Measurements from ENCODE around the gene AGPAT1. TPM values are rescaled to one million over a fixed set of nuclear protein-coding genes. Genes with fewer than 3 reads are reported as not detected.

AGPAT1 gene
- total and polyA plus RNA-seq, 2 of the 13 experiments (the other 11 are each of a cell fraction or from before 2014, with no cell fraction given), result 51.3 to 139 TPM

DNA sequence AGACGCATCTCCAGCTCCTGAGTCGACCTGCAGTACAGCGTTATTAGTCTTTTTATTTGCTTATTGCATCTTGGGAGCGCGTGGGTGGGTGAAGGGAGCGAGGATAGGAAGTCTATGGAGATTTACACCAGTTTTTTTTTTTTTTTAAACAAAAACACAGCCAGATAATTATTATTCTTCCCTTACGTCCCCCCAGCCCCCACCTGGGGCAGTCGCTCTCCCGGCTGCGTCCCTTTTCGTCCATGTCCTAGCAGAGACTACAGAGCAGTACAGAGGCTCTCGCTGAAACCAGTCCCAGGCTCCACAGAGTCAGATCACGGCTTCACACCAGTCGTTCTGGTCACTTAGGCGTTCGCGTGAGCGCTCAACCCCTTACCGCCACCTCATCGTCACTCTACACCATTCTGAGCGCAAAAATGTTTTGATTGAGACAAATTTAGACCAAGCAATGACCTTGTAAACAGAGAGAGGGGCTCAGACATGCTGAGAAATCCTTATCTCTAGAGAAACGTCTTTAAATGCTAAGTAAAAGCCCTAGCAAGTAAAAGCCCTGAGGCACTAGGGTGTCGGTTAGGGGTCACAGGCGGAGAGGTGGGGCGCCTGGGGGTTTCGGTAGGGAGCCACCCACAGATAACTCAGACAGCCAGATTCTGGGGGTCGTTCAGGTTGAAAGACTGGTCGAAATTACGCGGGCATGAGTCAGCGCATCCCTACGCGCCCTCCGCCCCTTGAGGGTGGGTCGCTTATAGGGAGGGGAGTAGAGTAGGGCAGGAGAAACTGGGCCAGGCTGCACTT is 22.9 kb downstream of the AGPAT1 start (continued):
- TF ChIP-seq, protein P1, sequence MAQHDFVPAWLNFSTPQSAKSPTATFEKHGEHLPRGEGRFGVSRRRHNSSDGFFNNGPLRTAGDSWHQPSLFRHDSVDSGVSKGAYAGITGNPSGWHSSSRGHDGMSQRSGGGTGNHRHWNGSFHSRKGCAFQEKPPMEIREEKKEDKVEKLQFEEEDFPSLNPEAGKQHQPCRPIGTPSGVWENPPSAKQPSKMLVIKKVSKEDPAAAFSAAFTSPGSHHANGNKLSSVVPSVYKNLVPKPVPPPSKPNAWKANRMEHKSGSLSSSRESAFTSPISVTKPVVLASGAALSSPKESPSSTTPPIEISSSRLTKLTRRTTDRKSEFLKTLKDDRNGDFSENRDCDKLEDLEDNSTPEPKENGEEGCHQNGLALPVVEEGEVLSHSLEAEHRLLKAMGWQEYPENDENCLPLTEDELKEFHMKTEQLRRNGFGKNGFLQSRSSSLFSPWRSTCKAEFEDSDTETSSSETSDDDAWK (CRISPR knock-in tag; IDR thresholded peaks at IDR 0.05), result no peak
- TF ChIP-seq ZNF354B (CRISPR knock-in tag; IDR thresholded peaks at IDR 0.05) (no peak), PPARG (CRISPR knock-in tag; conservative IDR thresholded peaks at IDR 0.05) (no peak), DR1 (CRISPR knock-in tag; IDR thresholded peaks at IDR 0.05) (no peak), ZBTB42 (CRISPR knock-in tag; IDR thresholded peaks at IDR 0.05) (no peak), FOXK2 (IDR thresholded peaks at IDR 0.05) (no peak), SRY (CRISPR knock-in tag; IDR thresholded peaks at IDR 0.05) (no peak), HHEX (CRISPR knock-in tag; IDR thresholded peaks at IDR 0.05) (no peak), NR2C2 (CRISPR knock-in tag; IDR thresholded peaks at IDR 0.05; ENCODE audit: borderline replicate concordance) (no peak), RBM39 (IDR thresholded peaks at IDR 0.05; ENCODE audit: low read depth, low read length, poor library complexity, severe bottlenecking) (no peak), ZNF143 (CRISPR knock-in tag; IDR thresholded peaks at IDR 0.05) (no peak), KDM6A (CRISPR knock-in tag; IDR thresholded peaks at IDR 0.05; ENCODE audit: low read depth) (no peak), ZNF564 (CRISPR knock-in tag; IDR thresholded peaks at IDR 0.05) (0 out of 2 replicates have a peak, but pooled peaks have one; percentile 25), MED13 (CRISPR knock-in tag; IDR thresholded peaks at IDR 0.05) (no peak), KAT7 (CRISPR knock-in tag; IDR thresholded peaks at IDR 0.05; ENCODE audit: borderline replicate concordance) (no peak), KDM1A (CRISPR knock-in tag; IDR thresholded peaks at IDR 0.05) (no peak)
- TF ChIP-seq, protein P2, sequence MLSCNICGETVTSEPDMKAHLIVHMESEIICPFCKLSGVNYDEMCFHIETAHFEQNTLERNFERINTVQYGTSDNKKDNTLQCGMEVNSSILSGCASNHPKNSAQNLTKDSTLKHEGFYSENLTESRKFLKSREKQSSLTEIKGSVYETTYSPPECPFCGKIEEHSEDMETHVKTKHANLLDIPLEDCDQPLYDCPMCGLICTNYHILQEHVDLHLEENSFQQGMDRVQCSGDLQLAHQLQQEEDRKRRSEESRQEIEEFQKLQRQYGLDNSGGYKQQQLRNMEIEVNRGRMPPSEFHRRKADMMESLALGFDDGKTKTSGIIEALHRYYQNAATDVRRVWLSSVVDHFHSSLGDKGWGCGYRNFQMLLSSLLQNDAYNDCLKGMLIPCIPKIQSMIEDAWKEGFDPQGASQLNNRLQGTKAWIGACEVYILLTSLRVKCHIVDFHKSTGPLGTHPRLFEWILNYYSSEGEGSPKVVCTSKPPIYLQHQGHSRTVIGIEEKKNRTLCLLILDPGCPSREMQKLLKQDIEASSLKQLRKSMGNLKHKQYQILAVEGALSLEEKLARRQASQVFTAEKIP (CRISPR knock-in tag; IDR thresholded peaks at IDR 0.05; ENCODE audit: borderline replicate concordance), result no peak
- TF ChIP-seq, protein P3, sequence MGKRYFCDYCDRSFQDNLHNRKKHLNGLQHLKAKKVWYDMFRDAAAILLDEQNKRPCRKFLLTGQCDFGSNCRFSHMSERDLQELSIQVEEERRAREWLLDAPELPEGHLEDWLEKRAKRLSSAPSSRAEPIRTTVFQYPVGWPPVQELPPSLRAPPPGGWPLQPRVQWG (CRISPR knock-in tag; IDR thresholded peaks at IDR 0.05; ENCODE audit: borderline replicate concordance, low read depth), result no peak
- TF ChIP-seq, protein P4, sequence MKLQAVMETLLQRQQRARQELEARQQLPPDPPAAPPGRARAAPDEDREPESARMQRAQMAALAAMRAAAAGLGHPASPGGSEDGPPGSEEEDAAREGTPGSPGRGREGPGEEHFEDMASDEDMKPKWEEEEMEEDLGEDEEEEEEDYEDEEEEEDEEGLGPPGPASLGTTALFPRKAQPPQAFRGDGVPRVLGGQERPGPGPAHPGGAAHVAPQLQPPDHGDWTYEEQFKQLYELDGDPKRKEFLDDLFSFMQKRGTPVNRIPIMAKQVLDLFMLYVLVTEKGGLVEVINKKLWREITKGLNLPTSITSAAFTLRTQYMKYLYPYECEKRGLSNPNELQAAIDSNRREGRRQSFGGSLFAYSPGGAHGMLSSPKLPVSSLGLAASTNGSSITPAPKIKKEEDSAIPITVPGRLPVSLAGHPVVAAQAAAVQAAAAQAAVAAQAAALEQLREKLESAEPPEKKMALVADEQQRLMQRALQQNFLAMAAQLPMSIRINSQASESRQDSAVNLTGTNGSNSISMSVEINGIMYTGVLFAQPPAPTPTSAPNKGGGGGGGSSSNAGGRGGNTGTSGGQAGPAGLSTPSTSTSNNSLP (IDR thresholded peaks at IDR 0.05; ENCODE audit: low read depth, low read length), result no peak
- TF ChIP-seq, protein P5, sequence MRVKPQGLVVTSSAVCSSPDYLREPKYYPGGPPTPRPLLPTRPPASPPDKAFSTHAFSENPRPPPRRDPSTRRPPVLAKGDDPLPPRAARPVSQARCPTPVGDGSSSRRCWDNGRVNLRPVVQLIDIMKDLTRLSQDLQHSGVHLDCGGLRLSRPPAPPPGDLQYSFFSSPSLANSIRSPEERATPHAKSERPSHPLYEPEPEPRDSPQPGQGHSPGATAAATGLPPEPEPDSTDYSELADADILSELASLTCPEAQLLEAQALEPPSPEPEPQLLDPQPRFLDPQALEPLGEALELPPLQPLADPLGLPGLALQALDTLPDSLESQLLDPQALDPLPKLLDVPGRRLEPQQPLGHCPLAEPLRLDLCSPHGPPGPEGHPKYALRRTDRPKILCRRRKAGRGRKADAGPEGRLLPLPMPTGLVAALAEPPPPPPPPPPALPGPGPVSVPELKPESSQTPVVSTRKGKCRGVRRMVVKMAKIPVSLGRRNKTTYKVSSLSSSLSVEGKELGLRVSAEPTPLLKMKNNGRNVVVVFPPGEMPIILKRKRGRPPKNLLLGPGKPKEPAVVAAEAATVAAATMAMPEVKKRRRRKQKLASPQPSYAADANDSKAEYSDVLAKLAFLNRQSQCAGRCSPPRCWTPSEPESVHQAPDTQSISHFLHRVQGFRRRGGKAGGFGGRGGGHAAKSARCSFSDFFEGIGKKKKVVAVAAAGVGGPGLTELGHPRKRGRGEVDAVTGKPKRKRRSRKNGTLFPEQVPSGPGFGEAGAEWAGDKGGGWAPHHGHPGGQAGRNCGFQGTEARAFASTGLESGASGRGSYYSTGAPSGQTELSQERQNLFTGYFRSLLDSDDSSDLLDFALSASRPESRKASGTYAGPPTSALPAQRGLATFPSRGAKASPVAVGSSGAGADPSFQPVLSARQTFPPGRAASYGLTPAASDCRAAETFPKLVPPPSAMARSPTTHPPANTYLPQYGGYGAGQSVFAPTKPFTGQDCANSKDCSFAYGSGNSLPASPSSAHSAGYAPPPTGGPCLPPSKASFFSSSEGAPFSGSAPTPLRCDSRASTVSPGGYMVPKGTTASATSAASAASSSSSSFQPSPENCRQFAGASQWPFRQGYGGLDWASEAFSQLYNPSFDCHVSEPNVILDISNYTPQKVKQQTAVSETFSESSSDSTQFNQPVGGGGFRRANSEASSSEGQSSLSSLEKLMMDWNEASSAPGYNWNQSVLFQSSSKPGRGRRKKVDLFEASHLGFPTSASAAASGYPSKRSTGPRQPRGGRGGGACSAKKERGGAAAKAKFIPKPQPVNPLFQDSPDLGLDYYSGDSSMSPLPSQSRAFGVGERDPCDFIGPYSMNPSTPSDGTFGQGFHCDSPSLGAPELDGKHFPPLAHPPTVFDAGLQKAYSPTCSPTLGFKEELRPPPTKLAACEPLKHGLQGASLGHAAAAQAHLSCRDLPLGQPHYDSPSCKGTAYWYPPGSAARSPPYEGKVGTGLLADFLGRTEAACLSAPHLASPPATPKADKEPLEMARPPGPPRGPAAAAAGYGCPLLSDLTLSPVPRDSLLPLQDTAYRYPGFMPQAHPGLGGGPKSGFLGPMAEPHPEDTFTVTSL (CRISPR knock-in tag; IDR thresholded peaks at IDR 0.05; ENCODE audit: borderline replicate concordance), result no peak
